Thyroid gland (tissue), 4 donors: ENCODE measurements around the gene THAP4.

Source experiments
- POLR2A ChIP-seq, 2 donors: fragments of 450-650 bp; IDR thresholded peaks; one replicate each; pipeline ENCODE4 v1.6.1; 2017; ENCODE audit warnings: antibody characterized with exemption in 2 of 2, mild to moderate bottlenecking in 2 of 2, moderate library complexity in 1 of 2
- TF ChIP-seq, protein P1 (sequence below), 6 experiments: fragments of 200-600 bp in 3 of 6; fragments of 450-650 bp in 3 of 6; sonication (generic) in 3 of 6; IDR thresholded peaks; one replicate each; pipeline ENCODE4 v1.5.1; 2016 to 2019; ENCODE audit warnings: antibody characterized with exemption in 6 of 6, mild to moderate bottlenecking in 2 of 6, inconsistent platforms in 1 of 6, moderate library complexity in 1 of 6

GRCh38 chr2:241678307-241678706 is 41.3 kb upstream of the THAP4 start:
- TF ChIP-seq, protein P1, sequence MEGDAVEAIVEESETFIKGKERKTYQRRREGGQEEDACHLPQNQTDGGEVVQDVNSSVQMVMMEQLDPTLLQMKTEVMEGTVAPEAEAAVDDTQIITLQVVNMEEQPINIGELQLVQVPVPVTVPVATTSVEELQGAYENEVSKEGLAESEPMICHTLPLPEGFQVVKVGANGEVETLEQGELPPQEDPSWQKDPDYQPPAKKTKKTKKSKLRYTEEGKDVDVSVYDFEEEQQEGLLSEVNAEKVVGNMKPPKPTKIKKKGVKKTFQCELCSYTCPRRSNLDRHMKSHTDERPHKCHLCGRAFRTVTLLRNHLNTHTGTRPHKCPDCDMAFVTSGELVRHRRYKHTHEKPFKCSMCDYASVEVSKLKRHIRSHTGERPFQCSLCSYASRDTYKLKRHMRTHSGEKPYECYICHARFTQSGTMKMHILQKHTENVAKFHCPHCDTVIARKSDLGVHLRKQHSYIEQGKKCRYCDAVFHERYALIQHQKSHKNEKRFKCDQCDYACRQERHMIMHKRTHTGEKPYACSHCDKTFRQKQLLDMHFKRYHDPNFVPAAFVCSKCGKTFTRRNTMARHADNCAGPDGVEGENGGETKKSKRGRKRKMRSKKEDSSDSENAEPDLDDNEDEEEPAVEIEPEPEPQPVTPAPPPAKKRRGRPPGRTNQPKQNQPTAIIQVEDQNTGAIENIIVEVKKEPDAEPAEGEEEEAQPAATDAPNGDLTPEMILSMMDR (IDR thresholded peaks at IDR 0.05) = no peak
- no peak for TF ChIP-seq POLR2A (IDR thresholded peaks at IDR 0.05)
